Natural killer cell (primary cell): ENCODE results near the gene CTIF. TPM values are rescaled to one million over a fixed set of nuclear protein-coding genes. Genes with fewer than 3 reads are reported as not detected.

Experiments
- ATAC-seq, 3 donors: fragments of 150-1000 bp in 2 of 3; fragments of 200-7000 bp in 1 of 3; cut with Tn5 transposase; 1 replicate in 1 of 3; 2 replicates in 2 of 3; pipeline ENCODE4 v1.10.0; 2021; ENCODE audit warnings: mild to moderate bottlenecking in 2 of 3, moderate library complexity in 2 of 3
- DNase-seq, 2 donors: peaks; one replicate each; pipeline versions ENCODE4 v3.0.0 to v3.0.0-alpha.2; 2013 to 2021; ENCODE audit warnings: mixed read lengths in 1 of 2
- H3K27ac ChIP-seq: one replicate; pipeline ENCODE4 v1.5.1; 2013; ENCODE audit warnings: mild to moderate bottlenecking, low read length
- H3K27me3 ChIP-seq: one replicate; pipeline ENCODE4 v1.6.1; 2013; ENCODE audit warnings: low read length; ENCODE audit not compliant: control insufficient read depth, insufficient read depth
- H3K36me3 ChIP-seq: one replicate; pipeline ENCODE4 v1.6.1; 2013; ENCODE audit warnings: low read length; ENCODE audit not compliant: control insufficient read depth, insufficient read depth
- H3K4me1 ChIP-seq: one replicate; pipeline ENCODE4 v1.6.1; 2013; ENCODE audit warnings: low read length; ENCODE audit not compliant: control insufficient read depth, insufficient read depth
- H3K4me3 ChIP-seq: one replicate; pipeline ENCODE4 v1.5.1; 2013; ENCODE audit warnings: low read length
- H3K9me3 ChIP-seq: one replicate; pipeline ENCODE4 v1.6.1; 2013; ENCODE audit warnings: low read length; ENCODE audit not compliant: control insufficient read depth, insufficient read depth
- H3K27ac Mint-ChIP-seq, 2 donors: one replicate each; pipeline ENCODE4 v1.8.0; 2022; ENCODE audit warnings: mild to moderate bottlenecking in 2 of 2, mixed read lengths in 2 of 2, moderate library complexity in 1 of 2
- H3K27me3 Mint-ChIP-seq, 2 donors: one replicate each; pipeline ENCODE4 v1.8.0; 2022; ENCODE audit warnings: low read depth in 2 of 2, mixed read lengths in 2 of 2
- H3K36me3 Mint-ChIP-seq: one replicate; pipeline ENCODE4 v1.8.0; 2022; ENCODE audit warnings: mixed read lengths
- H3K4me1 Mint-ChIP-seq, 2 donors: one replicate each; pipeline ENCODE4 v1.8.0; 2022; ENCODE audit warnings: mixed read lengths in 2 of 2
- H3K4me3 Mint-ChIP-seq: one replicate; pipeline ENCODE4 v1.8.0; 2022; ENCODE audit warnings: mild to moderate bottlenecking, moderate library complexity, mixed read lengths
- H3K9me3 Mint-ChIP-seq, 2 donors: one replicate each; pipeline ENCODE4 v1.8.0; 2022; ENCODE audit warnings: mixed read lengths in 2 of 2
- CTCF ChIP-seq: fragments of 200-600 bp; IDR thresholded peaks from one replicate; pipeline ENCODE4 v1.8.0; 2022; ENCODE audit warnings: antibody characterized with exemption
- WGBS: methylation state at CpG from one replicate; pipeline ENCODE4 v1.1.7; 2013; ENCODE audit warnings: missing lambda C conversion rate; ENCODE audit not compliant: insufficient coverage; 5-methylcytosine and 5-hydroxymethylcytosine counted together
- intact Hi-C: fragments of 100-400 bp; cut with micrococcal nuclease; formaldehyde crosslinking; loops from one replicate; pipeline ENCODE4 v1.14.2; 2022
- total RNA-seq, 4 donors: library from RNA; stranded (reverse); fragments of 120-200 nt in 1 of 4; gene quantifications; one replicate each; pipeline versions ENCODE4 v1.2.3 to v1.2.4, GENCODE V29; 2013 to 2022

The CTIF gene
- total RNA-seq, 3 donors from 2014 or later (not counting 1 experiment from before 2014, with no cell fraction given): 6.9 to 10.2 (median 8.2) TPM

GRCh38 chr18:48637081-48637990, 98.5 kb downstream of the CTIF start:
- 90% methylated on average over 18 of the region's 20 CpGs for WGBS
- Mint-ChIP-seq H3K9me3 (peaks cover 2% of the 10 kb centered on the region in 2 donors), H3K27ac (no peak overlapping the region), H3K4me3 (no peak overlapping the region), H3K36me3 (no peaks in the 10 kb centered on the region), H3K27me3 (no peaks in the 10 kb centered on the region), H3K4me1 (no peaks in the 10 kb centered on the region)
- Histone ChIP-seq H3K9me3 (no peaks in the 10 kb centered on the region), H3K36me3 (no peaks in the 10 kb centered on the region), H3K4me3 (no peak overlapping the region), H3K4me1 (no peaks in the 10 kb centered on the region), H3K27me3 (no peaks in the 10 kb centered on the region), H3K27ac (no peak overlapping the region)
- no peak for TF ChIP-seq CTCF
- intact Hi-C loops: no loop called here
- no peak for ATAC-seq
- no peak for DNase-seq

GRCh38 chr18:48638451-48638850, 99.6 kb downstream of the CTIF start:
- no peaks in the 10 kb centered on the region for H3K36me3 ChIP-seq
- ATAC-seq (no peak), DNase-seq (no peak)
- no peaks in the 10 kb centered on the region for H3K4me1 Mint-ChIP-seq
- no peaks in the 10 kb centered on the region for H3K36me3 Mint-ChIP-seq
- no peaks in the 10 kb centered on the region for H3K4me1 ChIP-seq
- intact Hi-C loops: no loop called here
- no peaks in the 10 kb centered on the region for H3K27me3 ChIP-seq
- H3K9me3 ChIP-seq: no peaks in the 10 kb centered on the region
- H3K4me3 Mint-ChIP-seq: no peak overlapping the region
- H3K27ac ChIP-seq: no peak overlapping the region
- no peak for TF ChIP-seq CTCF
- no peak overlapping the region for H3K4me3 ChIP-seq
- H3K9me3 Mint-ChIP-seq: peaks cover 2% of the 10 kb centered on the region in 2 donors
- WGBS: 96% methylated on average over 7 of the region's 8 CpGs
- H3K27me3 Mint-ChIP-seq: no peaks in the 10 kb centered on the region
- no peak overlapping the region for H3K27ac Mint-ChIP-seq

GRCh38 chr18:48638896-48639771, 100.3 kb downstream of the CTIF start:
- Histone ChIP-seq H3K4me3 (no peak overlapping the region), H3K36me3 (no peaks in the 10 kb centered on the region), H3K27me3 (no peaks in the 10 kb centered on the region), H3K9me3 (no peaks in the 10 kb centered on the region), H3K27ac (no peak overlapping the region), H3K4me1 (no peaks in the 10 kb centered on the region)
- Mint-ChIP-seq H3K9me3 (peaks cover 2% of the 10 kb centered on the region in 2 donors), H3K36me3 (no peaks in the 10 kb centered on the region), H3K4me1 (no peaks in the 10 kb centered on the region), H3K4me3 (no peak overlapping the region), H3K27me3 (no peaks in the 10 kb centered on the region), H3K27ac (no peak overlapping the region)
- TF ChIP-seq CTCF: no peak
- DNase-seq: no peak
- 86% methylated on average over 17 of the region's 17 CpGs for WGBS
- intact Hi-C loops: no loop called here
- no peak for ATAC-seq
